Renal cortex interstitium (tissue), 11 donors: Measurements from ENCODE around the gene ANXA11. TPM values are rescaled to one million over a fixed set of nuclear protein-coding genes. Genes with fewer than 3 reads are reported as not detected.
A peak's percentile ranks its signal among the peaks of the same experiment; 100 is the strongest.
"Not testable (repeated sequence)": the region's sequence is repeated elsewhere in the genome, so short reads cannot be mapped to it uniquely, and the experiment has no call there.

Source experiments
- DNase-seq, 11 donors: peaks; one replicate each; pipeline ENCODE4 v3.0.0-alpha.2; 2013; ENCODE audit warnings: low read depth in 9 of 11, low spot score in 4 of 11; ENCODE audit errors: extremely low read depth in 1 of 11
- polyA plus RNA-seq, 3 donors: library from polyadenylated mRNA; unstranded; fragments of 120-200 nt; gene quantifications; one replicate each; pipeline ENCODE4 v1.2.1, GENCODE V29; 2013; ENCODE audit not compliant: insufficient read length in 3 of 3

Gene ANXA11
- polyA plus RNA-seq, 3 donors, result 112 to 143 (median 130) TPM

DNA sequence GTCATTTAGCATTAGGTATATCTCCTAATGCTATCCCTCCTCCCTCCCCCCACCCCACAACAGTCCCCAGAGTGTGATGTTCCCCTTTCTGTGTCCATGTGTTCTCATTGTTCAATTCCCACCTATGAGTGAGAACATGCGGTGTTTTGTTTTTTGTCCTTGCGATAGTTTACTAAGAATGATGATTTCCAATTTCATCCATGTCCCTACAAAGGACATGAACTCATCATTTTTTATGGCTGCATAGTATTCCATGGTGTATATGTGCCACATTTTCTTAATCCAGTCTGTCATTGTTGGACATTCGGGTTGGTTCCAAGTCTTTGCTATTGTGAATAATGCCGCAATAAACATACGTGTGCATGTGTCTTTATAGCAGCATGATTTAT, 17.7 kb upstream of the ANXA11 start:
- not testable (repeated sequence) for DNase-seq

GRCh38 chr10:80218878-80219277, 13.5 kb upstream of the ANXA11 start:
- not testable (repeated sequence) for DNase-seq

GRCh38 chr10:80214368-80214982, 9.1 kb upstream of the ANXA11 start:
- not testable (repeated sequence) for DNase-seq

GRCh38 chr10:80212535-80213115, 7.3 kb upstream of the ANXA11 start:
- DNase-seq, result not testable (repeated sequence)

DNA sequence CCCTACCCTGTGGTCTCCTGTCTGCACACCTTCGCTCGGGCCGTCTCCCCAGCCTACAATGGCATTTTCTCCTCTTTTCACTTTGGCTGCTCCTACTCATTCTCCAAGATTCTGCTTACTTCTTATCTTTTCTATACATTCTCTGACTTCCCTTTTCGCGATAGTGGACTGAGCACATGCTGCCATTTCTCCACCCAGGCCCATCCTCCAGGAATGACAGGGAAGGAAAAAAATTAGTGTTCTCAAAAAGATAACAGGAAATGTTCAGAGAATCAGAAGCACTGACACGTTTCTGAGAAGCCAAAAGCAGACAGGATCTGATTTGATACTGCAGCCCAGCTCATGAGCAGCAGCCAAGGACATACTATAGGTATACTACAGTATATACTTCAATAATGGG, 6.4 kb upstream of the ANXA11 start:
- DNase-seq, result no peak

GRCh38 chr10:80210259-80210658, 4.9 kb upstream of the ANXA11 start:
- DNase-seq, result no peak

DNA sequence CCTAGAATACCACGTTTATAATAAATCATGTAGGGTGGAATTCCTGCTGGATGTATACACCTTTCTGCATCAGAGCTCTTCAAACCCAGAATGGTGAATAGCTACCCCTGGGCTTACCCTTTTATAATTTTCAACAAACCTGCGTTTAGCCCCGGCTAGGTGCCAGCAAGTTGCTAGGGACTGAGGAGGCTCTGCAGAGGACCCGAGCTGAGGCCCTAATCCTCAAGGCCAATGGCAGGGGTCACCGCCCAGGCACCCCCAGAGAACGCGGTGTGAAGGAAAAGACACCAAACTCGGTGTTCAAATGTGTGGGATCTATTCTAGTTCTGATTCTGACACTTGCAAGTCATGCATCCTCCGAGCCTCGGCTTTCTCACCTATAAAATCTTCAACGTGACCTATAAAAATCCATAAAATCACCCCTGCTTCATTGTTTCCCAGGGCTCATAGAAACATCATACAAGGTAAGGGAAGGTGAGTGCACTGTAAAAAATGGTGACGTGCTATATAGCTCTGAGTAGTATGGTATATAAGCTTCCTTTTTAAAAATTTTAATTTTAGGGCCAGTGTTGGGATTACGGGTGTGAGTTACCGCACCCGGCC, 2.5 kb upstream of the ANXA11 start:
- no peak for DNase-seq

- DNase-seq, result no peak
These were observed 929 bp upstream of the ANXA11 start for GRCh38 chr10:80206277-80206655.

- peak in 1 of 11 donors; percentile 24 for DNase-seq
These were observed 460 bp downstream of the ANXA11 start for GRCh38 chr10:80204677-80205476.

- peak in 1 of 11 donors; percentile 13 for DNase-seq
These were observed 1.3 kb downstream of the ANXA11 start for GRCh38 chr10:80203835-80204676.

DNA sequence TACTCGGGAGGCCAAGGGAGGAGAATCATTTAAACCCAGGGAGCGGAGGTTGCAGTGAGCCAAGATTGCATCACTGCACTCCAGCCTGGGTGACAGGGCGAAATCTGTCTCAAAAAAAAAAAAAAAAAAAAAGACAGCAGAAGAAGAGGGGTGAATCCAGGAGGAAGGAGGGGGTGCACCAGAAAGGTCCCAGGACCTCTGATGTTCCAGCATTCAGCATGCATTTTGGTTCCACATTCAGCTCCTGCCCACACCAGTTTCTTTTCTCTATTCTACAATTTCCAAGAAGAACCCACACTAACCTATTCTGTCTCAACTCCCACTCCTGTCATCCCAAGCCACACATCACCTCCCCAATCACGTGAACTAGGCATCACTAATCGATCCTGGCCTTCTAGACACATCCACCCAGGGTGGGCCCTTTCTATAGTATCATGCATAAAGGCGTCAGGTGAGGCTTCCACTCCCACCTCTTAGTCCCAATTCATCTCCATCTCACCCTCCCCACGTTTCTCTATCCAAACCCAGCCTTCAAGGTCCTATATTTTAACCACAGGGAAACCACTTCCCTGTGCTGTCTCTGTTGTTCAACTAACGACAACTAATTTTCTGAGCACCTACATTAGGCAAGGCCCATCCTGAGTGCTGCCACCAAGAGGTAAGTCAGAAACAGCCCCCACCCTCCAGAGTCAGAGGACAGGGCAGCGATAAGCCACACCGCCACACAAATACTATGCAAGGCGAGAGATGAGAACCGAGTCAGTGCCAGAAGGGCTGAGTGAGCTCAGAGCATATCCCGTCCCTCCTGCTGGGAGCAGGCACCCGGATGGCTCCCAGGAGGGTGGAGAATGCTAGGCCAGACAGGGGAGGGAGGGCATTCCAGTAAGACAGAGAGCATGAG, 2.2 kb downstream of the ANXA11 start:
- DNase-seq, result peak in 2 of 11 donors; percentile 28 to 30

DNA sequence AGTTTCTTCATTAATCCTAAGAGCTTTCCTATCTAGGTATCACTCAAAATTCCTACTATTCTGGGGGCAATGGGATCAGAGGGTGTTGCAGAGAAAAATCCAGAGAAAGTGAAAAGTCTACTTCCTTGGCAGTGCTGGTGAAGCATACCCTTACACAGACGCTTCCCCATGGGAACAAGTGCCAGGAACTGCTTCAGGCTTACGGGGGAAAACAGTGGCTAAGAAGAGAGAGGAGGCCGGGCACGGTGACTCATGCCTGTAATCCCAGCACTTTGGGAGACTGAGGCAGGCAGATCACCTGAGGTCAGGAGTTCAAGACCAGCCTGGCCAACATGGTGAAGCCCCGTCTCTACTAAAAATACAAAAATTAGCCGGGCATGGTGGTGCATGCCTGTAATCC, 2.8 kb downstream of the ANXA11 start:
- DNase-seq, result not testable (repeated sequence)

- DNase-seq, result no peak
These were observed 3.7 kb downstream of the ANXA11 start for GRCh38 chr10:80201608-80202141.

DNA sequence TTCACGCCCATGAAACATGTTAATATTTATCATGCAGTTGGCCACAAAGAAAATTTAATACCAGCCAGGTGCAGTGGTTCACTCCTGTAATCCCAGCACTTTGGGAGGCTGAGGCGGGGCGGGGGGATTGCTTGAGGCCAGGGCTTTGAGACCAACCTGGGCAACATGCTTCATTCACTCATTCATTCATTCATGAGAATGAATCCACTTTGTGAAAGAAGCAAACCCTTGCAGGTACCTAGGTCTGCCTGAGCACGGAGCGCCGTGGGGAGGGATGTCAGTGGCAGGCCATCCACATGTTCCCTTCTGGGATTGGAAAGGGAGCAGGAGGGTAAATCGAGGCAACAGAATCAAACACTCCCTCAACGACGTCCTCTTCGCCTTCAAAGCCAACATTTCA, 4.7 kb downstream of the ANXA11 start:
- no peak for DNase-seq

DNA sequence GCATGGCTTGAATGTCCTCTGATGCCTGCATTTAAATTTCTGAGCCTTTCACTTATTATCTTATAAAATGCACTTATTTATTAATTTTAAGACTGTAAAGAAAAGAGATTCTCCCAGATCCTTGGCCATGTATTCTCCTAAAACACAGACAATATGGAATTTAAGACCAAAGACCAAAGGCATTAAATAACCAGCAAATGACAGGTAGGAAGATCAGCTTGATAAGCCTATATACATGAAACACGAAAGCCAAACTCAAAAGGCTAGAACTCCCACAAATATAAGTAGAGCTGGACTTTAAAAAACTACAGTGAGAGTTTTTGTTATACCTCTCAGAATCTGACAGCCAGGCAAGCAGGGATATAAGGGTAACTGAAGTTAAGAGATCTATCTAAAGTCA, 5.1 kb downstream of the ANXA11 start:
- no peak for DNase-seq

- DNase-seq, result no peak
These were observed 5.5 kb downstream of the ANXA11 start for GRCh38 chr10:80199828-80200227.

- no peak for DNase-seq
These were observed 7.1 kb downstream of the ANXA11 start for GRCh38 chr10:80197972-80198916.
